GM18498 (cell line): ENCODE results near the gene VTI1A.
"Not testable (repeated sequence)": the region's sequence is repeated elsewhere in the genome, so short reads cannot be mapped to it uniquely, and the experiment has no call there.

Experiments
- ATAC-seq: cut with Tn5 transposase; IDR thresholded peaks from one replicate; pipeline ENCODE4 v1.9.1; 2021; ENCODE audit warnings: mild to moderate bottlenecking, moderate library complexity; ENCODE audit not compliant: unreplicated experiment

VTI1A gene

DNA sequence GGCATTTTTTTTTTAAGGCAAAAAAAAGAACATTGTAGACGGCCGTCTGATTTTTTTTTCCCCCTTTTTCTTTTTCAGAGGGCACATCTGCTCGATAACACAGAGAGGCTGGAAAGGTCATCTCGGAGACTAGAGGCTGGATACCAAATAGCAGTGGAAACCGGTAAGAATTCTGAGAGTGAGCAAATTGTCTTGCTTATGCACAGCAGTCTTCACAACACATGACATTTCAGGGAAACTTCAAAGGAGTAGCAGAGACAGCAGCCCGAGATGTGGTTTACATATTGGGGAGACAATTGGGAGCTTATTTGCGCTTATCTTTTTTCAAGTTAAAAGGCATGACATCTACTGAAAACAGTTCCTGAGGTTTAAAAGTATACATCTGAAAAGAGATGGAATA is 91.2 kb downstream of the VTI1A start:
- no peak for ATAC-seq

DNA sequence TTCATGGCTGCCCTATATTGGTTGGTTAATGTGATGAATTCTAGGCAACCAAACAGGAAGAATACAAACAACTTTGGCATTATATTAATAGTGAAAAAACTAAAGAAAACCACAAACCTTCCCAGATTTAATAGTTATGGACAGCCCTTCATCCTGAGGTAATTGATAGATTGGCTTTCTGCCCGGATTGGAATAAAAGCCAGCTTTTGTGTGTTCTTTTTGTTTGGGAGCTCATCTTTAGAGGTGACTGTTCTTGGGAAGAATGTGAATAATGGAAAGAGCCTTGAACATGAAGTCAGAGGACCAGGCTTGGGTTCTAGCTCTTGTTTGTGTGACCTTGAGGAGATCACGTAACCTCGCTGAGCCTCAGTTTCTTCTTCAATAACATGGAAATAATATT is 92.3 kb downstream of the VTI1A start:
- ATAC-seq, result no peak

DNA sequence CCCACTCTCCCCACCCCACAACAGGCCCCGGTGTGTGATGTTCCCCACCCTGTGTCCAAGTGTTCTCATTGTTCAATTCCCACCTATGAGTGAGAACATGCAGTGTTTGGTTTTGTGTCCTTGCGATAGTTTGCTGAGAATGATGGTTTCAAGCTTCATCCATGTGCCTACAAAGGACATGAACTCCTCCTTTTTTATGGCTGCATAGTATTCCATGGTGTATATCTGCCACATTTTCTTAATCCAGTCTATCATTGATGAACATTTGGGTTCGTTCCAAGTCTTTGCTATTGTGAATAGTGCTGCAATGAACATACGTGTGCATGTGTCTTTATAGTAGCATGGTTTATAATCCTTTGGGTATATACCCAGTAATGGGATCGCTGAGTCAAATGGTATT is 95.8 kb downstream of the VTI1A start:
- not testable (repeated sequence) for ATAC-seq

DNA sequence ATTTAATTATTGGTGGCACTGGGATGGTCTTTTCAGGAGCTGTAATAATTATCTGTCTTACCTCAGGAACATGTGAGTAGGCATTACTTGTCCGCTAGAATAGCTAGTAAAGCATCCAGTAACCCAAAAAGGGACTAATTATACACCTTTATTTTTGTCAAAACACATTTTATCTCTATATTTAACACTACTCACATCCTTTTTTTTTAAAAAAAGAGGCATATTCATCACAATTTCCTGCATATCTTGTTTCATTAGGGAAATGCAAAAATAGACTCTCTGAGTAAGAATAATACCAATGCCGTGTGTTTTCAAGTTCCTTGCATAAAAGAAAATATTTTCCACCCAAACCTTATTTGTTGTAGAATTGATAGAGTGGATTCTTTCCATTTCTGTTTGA is 99.5 kb downstream of the VTI1A start:
- peak; percentile 51 for ATAC-seq

DNA sequence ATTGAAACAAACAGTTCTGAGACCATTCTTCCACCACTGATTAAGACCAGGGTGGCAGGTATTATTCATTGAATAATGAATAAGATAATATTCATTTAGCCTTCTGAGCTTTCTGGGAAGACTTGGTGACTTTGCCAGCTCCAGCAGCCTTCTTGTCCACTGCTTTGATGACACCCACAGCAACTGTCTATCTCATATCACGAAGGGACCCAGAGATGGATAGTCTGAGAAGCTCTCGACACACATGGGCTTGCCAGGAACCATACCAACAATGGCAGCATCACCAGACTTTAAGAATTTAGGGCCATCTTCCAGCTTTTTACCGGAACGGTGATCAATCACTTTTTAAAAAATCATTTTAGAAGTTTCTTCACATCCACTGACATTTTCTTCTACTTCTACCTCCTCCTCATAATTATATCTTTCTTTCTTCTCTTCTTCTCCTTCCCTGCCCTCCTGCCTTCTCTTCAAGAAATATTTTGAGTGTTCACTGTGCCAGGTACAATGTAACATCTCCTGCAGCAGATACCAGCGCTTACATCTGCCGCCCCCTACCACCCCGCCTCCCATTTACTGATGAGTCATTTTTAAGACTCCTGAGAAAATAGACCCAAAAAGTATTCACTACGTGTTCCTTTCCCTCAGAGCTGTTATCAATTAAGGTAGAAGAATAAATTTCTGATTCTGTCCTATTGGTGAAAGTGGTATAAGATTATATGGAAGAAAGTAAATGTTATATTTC is 101.7 kb downstream of the VTI1A start:
- no peak for ATAC-seq

DNA sequence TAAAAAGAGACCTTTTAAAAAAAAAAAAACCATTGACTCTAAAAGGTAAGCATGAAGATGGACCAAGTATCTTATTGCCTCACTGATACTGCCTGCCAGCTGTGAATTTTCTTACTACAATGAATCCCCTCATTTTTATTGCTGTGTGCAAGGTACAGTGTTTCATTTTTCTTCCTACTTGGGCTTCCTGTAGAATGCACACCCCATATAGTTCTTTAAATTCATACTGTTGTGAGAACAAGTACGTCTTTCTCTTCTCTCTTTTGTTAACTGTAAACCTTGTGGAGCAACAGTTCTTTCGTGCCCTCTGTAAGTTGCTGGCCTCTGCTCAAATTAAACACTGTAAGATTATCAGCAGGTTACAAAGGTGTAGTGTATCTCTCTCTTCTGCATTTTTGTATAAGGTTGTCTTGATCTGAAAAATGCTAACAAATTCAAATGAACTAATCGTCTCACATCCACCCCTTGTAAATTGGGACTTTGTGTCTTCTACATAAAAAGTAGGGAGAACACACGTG is 105.6 kb downstream of the VTI1A start:
- no peak for ATAC-seq

DNA sequence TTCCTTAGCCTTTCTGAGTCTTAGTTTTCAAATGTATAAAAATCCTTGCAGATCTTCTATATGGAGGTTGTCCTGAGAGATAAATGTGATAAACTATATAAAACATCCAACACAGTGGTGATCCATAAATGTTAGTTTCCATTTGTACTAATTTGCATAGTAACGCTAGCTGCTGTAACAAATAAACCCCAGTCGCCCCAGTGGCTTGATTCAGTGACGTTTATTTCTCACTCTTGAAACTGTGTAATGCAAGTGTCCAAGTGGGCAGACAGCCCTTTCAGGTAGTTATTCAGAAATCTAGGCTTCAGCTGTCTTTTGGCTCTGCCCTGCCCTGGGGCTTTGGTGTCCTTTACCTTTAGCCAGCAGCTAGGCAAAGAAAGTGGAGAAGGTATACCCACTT is 106.3 kb downstream of the VTI1A start:
- no peak for ATAC-seq

DNA sequence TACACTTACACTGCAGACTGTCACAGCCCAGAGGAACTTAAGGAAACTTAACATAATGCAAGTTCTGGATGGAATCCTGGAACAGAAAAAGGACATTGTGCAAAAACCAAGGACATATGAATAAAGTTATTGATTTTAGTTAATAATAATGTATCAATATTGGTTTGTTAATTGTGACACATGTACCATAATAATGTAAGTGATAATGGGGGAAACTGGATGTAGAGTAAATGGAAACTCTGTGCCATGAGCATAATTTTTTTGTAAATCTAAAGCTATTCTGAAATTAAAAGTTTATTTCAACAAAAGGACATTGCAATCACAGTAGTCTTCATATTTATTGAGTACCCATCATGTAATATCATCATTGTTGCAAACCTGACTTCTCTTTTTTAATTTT is 107.2 kb downstream of the VTI1A start:
- no peak for ATAC-seq

DNA sequence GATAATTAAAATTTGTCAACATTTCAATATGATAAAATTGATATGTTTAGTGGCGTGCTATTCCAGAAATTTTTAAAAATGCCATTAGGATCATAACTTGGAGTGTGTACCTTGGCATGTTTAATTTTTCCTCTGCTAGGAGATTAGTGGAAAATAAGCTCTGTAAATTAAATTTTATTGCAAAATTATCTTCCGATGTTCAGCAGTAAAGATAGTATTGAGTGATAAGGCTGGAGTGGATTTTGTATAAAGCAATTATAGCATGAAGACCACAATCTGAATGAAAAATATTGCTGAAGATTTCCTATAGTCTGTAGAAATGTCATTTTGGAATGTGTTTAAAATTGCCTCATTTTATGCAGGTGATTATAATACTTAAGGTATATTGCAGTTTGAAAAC is 110.2 kb downstream of the VTI1A start:
- ATAC-seq, result no peak

DNA sequence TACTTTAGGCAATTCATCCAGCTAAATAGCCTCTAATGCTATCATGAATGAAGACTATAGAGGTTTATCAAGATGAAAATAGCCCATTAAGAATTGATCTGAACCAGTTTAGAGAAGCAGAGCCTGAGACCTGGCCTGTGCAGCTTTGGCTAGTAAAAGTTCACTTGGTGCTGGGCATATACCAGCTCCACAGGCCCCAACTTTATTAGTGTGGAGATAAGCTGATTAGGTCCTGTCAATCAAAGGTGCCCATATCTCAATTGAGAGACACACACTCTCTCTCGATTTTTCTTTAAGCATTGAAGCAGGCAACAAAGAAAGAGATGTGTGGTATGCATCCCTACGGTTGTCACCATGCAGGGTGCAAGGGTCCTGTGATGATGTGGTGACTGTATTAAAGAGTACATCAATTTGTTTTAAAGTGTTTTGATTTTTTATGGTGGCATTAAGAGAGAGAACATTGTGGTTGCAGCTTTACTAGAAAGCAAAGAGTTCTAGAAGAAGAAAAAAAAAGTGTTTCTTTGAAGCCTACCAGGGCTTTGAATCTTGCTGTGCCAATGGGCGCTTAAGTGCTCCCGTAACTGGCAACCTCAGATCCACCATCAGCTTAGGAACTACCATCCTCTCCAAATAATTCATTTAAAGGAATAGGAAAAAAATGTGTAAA is 111.6 kb downstream of the VTI1A start:
- ATAC-seq, result no peak

DNA sequence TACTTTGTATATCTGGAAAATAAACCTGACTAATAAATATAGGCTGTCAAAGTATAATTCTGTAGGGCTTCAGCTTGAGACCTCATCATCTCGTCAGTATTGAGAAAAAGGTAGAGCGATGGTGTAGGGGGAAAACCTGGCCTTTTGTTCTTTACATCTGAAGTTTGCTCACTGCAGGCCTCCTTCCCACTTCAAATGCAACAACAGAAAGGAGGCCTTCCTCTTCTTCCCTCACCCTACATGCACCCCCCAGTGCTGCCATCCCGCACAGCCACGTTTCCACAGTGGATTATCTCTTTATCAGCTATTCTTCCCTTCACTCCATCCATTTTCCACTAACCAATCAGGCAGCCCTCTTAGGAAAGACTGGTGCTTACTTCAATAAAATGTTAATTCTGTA is 112.3 kb downstream of the VTI1A start:
- ATAC-seq, result no peak

DNA sequence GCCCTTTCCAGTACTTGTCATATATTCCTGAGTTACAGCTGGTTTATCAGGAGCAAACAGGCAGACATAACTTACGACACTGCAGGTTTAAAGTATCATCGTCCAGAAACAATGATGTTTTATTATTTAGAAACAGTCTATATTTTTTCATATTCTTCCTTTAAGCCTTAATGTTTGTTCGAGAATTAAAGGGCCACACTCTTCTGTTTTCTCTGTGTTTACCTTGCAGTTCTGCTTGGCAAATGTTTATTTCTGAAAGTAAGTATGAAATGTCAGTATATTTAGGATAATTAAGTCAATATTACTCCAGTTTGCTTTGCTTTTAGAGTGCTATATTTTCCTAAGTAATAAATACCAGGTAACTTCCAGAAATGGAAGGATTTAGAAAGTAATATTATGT is 115.1 kb downstream of the VTI1A start:
- ATAC-seq, result no peak

DNA sequence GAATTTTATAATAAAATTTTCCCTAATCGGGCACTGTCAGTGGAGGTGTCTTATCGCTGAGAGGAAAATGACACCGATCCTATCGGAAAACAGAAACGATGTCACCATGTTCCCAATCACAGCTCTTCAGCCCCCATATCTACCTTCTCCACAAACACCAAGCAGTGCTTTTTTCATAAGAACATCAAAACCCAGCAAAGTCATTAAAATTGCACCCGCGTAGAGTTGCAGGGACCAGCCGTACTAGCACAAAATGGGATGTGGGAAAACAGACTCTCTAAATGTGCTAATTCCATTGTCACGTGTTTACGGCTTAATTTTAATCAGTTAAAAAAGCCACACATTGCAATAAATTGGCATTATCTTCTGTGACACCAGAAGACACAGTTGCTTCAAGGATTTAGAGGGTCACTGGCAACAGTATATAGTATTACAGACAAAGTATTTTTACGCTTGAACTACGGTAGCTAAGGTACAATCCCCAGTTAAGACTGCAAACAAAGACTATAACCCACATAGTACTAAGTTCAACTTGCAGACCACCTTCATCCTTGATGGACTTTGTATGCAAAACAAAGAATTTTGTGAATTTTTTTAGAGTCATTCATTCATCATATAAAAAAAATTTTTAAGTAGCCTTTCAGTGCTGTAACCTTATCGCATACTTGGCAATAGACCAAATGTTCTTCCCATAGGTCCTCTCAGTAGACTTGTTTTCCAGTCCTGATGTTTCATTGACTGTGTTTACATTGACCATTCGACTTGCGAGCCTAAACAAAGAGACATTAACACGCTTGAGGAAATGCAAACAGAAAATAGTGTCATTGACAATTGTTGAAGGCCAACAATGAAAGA is 116.0 kb downstream of the VTI1A start:
- ATAC-seq, result no peak

DNA sequence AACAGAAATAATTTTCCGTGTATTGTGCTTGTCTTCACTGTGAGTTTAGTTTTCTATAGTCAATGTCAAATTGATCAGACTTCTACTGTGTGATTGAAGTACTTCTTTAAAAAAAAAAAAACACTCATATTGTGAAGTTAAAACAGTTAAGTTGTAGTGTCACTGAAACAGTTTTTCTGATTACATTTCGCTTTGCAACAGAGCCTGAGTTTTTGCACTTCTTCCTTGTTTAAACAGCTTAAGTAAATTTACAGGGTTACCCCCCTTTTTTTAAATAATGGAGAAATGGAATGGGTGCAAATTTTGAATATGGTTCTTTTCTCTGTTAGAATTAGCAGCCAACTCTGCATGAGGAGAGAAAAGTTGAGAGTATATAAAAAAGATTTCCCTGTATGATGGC is 117.3 kb downstream of the VTI1A start:
- ATAC-seq, result no peak

DNA sequence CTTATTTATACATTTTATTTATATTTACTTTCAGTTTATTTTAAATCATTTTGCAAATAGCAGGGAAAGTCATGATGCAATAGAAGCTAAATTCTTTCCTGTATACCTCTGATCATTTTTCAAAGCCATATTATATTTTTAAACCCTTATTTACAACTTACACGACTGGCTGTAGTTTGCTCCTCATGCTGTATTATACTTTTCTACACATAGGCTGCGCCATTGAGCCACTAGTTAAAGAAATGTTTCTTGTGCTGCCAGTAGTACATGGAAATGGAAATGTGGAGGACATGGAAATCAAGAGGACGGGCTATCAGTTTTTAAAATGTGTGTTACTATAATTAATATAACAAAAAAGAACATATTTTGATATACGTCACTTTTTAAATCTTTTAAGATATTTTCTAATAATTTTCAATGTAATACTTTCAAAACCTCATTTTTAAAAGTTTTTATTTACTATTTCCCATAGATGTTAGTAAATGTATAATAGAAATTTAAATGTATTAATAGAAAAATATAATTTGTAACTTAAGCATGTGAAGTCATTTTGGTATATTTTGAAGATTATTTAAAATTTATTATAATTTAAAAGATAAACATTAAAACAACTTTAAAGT is 118.5 kb downstream of the VTI1A start:
- ATAC-seq, result no peak

DNA sequence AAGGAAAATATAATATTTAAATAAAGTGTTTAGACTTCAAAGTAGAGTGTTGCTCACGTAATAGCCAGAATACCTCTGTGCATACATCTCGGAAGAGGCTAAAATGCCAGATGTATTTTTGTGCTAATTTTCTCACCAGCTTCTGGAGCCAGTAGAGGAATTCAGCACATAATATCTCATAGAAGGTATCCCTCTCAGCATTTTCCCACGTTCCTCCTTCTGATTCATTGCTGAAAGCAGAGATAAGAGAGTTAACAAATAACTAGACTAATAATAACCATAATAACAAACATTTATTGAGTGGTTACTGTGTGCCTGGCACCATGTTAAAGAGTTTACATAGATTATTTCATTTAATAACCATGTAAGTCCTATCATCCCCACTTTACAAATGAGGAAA is 123.6 kb downstream of the VTI1A start:
- ATAC-seq, result no peak

DNA sequence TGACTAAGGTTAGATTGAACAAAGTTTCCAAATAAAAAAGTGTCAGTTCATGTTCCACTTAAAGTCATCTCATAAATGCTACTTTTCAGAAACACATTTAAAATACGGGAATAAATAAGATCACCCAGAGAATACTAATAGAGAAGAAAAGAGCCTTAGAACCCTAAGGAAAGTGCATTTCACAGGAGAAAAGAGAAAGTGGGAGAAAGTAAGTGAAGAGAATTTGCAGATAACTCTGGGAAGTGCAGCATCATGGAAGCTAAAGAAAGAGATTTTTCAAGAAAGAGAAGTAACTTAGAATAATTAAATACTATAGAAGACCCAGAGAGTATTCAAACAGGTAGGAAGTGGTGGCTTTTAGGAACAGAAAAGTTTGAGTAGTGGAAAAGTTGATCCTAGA is 132.6 kb downstream of the VTI1A start:
- ATAC-seq, result no peak

DNA sequence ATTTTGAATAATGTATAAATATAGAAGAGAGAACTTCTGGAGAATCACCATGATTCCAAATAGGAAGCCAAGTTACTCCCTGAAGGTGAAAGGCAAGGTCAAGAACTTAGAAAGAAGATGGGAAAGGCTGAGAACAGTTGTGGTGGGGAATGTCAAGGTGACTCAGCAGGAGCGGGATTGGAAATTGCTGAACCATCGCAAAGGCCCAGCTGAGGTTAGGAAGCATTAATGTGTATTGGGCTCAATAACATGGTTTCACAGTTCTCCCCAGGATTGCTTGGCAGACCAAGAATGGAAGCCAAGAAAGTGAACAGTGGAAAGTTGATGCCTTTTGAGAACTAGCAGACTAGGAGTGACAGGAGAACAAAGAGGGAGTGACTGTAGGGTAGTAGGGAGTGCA is 133.3 kb downstream of the VTI1A start:
- ATAC-seq, result no peak

DNA sequence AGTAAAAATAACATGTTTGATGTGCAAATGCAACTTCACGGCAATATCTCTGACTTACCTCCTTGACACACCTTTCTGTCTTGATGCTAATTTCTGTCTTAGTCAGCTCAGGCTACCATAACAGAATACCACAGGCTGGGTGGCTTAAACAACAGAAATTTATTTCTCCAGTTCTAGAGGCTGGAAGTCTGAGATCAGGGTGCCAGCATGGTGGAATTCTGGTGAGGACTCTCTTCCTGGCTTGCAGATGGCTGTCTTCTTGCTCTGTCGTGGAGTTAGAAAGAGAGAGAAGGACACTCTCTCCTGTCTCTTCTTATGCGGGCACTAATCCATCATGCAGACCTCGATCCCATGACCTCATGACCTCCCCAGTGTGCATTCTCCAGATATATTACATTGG is 134.9 kb downstream of the VTI1A start:
- ATAC-seq, result no peak

DNA sequence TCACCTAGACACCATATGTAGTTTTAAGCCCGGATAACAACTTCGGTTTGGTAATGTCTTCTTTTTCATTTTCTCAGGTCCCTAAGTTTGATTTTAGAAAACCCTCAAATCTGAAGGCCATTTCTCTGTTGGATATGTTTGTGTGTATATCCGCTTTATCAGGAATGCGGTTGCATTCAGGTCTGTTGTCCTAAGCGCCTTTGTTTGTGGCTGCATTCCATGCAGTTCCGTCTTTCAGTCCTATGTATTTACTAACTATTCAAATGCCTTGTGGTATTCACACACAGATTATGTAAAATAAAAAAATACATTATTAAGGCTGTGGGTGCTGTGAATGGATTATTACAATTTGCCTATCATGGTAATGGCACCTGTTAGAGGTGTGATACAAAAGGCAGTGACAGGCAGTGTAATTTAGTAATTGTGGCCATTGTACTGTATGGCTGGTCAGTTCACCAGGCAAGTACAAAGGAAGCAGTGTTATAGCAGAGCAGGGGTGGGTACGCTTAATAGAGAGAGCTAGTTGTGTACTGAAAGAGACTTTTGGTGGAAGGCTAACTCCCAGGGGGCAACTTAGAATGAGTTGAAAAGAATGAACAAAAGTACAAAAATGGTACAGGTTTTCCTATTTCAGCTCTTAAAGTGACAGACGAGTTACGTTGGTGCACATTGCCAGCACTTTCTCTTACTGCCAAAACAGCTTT is 136.4 kb downstream of the VTI1A start:
- no peak for ATAC-seq

DNA sequence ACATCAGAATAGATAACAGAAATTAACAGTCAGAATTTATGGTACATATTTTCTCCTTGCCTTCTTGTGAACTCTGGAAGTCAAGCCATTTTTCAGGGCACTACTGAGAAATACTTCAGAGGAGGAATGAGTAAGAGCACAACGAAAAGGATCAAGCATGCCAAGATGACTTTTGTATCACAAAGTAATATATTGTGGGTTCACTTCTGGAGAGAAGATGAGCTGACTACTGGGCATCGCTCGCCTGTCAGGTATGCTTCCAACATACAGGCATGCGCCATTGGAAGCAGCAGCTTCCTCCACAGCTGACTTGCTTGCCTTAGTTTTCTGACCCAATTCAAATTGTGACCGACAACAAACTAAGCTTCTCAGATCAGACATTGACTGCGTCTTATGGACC is 137.3 kb downstream of the VTI1A start:
- ATAC-seq, result no peak
